Astrocyte (in vitro differentiated cells and primary cell): ENCODE measurements around the gene BTG2.

Source experiments
- EZH2 ChIP-seq: IDR thresholded peaks from 2 replicates; pipeline ENCODE4 v1.6.1; 2012; ENCODE audit warnings: mild to moderate bottlenecking, low read length, inconsistent platforms; ENCODE audit not compliant: insufficient read depth
- TF ChIP-seq, protein P1 (sequence below): IDR thresholded peaks from 2 replicates; pipeline ENCODE4 v1.5.1; 2011; ENCODE audit warnings: low read depth, mild to moderate bottlenecking, inconsistent platforms, low read length, moderate library complexity; ENCODE audit not compliant: insufficient read depth

DNA sequence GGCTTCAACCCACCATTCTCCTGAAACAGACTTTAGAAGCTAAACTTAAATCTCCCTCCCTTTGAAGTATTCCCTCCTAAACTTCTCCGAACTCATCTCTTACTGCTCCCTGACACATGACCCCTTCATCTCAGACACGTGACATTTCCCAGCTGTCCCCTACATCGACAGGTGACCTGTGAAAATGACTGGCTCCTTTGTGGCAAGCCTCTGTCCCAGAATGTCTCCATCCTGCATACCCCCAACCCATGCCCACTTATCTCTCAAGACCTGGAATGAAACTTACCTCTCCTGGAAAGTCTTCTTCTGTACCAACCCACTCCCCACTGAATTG is 41.4 kb downstream of the BTG2 start:
- no peak for TF ChIP-seq EZH2
- TF ChIP-seq, protein P1, sequence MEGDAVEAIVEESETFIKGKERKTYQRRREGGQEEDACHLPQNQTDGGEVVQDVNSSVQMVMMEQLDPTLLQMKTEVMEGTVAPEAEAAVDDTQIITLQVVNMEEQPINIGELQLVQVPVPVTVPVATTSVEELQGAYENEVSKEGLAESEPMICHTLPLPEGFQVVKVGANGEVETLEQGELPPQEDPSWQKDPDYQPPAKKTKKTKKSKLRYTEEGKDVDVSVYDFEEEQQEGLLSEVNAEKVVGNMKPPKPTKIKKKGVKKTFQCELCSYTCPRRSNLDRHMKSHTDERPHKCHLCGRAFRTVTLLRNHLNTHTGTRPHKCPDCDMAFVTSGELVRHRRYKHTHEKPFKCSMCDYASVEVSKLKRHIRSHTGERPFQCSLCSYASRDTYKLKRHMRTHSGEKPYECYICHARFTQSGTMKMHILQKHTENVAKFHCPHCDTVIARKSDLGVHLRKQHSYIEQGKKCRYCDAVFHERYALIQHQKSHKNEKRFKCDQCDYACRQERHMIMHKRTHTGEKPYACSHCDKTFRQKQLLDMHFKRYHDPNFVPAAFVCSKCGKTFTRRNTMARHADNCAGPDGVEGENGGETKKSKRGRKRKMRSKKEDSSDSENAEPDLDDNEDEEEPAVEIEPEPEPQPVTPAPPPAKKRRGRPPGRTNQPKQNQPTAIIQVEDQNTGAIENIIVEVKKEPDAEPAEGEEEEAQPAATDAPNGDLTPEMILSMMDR: no peak
